IMR-90 (cell line): ENCODE data around the gene LRRC61. TPM values are rescaled to one million over a fixed set of nuclear protein-coding genes. Genes with fewer than 3 reads are reported as not detected.

Experiments used
- ATAC-seq: fragments of 200-7000 bp; cut with Tn5 transposase; 2 replicates; pipeline ENCODE4 v1.9.1; 2020; ENCODE audit warnings: low read depth, mild to moderate bottlenecking, moderate library complexity
- BruUV-seq: library from RNA; stranded (reverse); fragments of 400-500 nt; replicated peaks from 2 replicates; lab custom pipeline; 2021; lab: Mats Ljungman, UMichigan
- CTCF ChIA-PET: fragments of 300-600 bp; formaldehyde crosslinking; extraction: SDS; loops from one replicate; lab custom pipeline; 2021; ENCODE audit warnings: antibody characterized with exemption; lab: Yijun Ruan, JAX
- POLR2A ChIA-PET: fragments of 300-600 bp; sonication (Branson Sonifier 250); formaldehyde crosslinking; loops from one replicate; lab custom pipeline; 2022; ENCODE audit warnings: antibody characterized with exemption; ENCODE audit not compliant: unreplicated experiment; lab: Charles Lee
- DNase-seq: peaks from one replicate; pipeline ENCODE4 v3.0.0; 2013
- H2AFZ ChIP-seq: replicated peaks from 2 replicates; pipeline ENCODE3; 2013; ENCODE audit warnings: low read length, mild to moderate bottlenecking; ENCODE audit not compliant: poor library complexity
- H2AK5ac ChIP-seq: 2 replicates; pipeline ENCODE4 v1.6.1; 2013; ENCODE audit warnings: low read depth, low read length, inconsistent platforms
- H2AK9ac ChIP-seq: replicated peaks from 2 replicates; pipeline ENCODE3; 2013; ENCODE audit warnings: mild to moderate bottlenecking, low read depth, low read length, moderate library complexity; ENCODE audit not compliant: poor library complexity
- H2BK120ac ChIP-seq: 2 replicates; pipeline ENCODE4 v1.6.1; 2013; ENCODE audit warnings: low read depth, low read length, inconsistent platforms
- H2BK15ac ChIP-seq: 3 replicates; pipeline ENCODE4 v1.6.1; 2013; ENCODE audit warnings: low read depth, low read length, inconsistent platforms
- H2BK20ac ChIP-seq: 2 replicates; pipeline ENCODE4 v1.6.1; 2013; ENCODE audit warnings: low read depth, mild to moderate bottlenecking, inconsistent platforms, low read length, moderate library complexity
- H2BK5ac ChIP-seq: 2 replicates; pipeline ENCODE4 v1.6.1; 2013; ENCODE audit warnings: mild to moderate bottlenecking, low read depth, low read length, inconsistent platforms; ENCODE audit not compliant: poor library complexity, severe bottlenecking
- H3K14ac ChIP-seq: replicated peaks from 2 replicates; pipeline ENCODE4 v1.6.1; 2013; ENCODE audit warnings: low read depth, low read length, inconsistent platforms
- H3K18ac ChIP-seq: 2 replicates; pipeline ENCODE4 v1.6.1; 2013; ENCODE audit warnings: low read depth, low read length, control low read depth
- H3K23ac ChIP-seq: 2 replicates; pipeline ENCODE4 v1.6.1; 2013; ENCODE audit warnings: low read depth, low read length, inconsistent platforms
- H3K27ac ChIP-seq: 2 replicates; pipeline ENCODE4 v1.5.1; 2013; ENCODE audit warnings: mild to moderate bottlenecking, control low read depth, low read length; ENCODE audit not compliant: insufficient read depth
- H3K27me3 ChIP-seq: 2 replicates; pipeline ENCODE4 v1.6.1; 2013; ENCODE audit warnings: low read length; ENCODE audit not compliant: control insufficient read depth, insufficient read depth
- H3K36me3 ChIP-seq: 2 replicates; pipeline ENCODE4 v1.6.1; 2013; ENCODE audit warnings: low read length, mixed read lengths; ENCODE audit not compliant: control insufficient read depth, insufficient read depth
- H3K4ac ChIP-seq: 2 replicates; pipeline ENCODE4 v1.6.1; 2013; ENCODE audit warnings: low read depth, low read length, inconsistent platforms
- H3K4me1 ChIP-seq: 2 replicates; pipeline ENCODE4 v1.6.1; 2013; ENCODE audit warnings: low read length, mixed read lengths; ENCODE audit not compliant: control insufficient read depth, insufficient read depth
- H3K4me2 ChIP-seq: 2 replicates; pipeline ENCODE4 v1.6.1; 2013; ENCODE audit warnings: low read depth, mild to moderate bottlenecking, control low read depth, low read length, moderate library complexity
- H3K4me3 ChIP-seq: 2 replicates; pipeline ENCODE4 v1.5.1; 2013; ENCODE audit warnings: low read depth, mild to moderate bottlenecking, control low read depth, low read length, moderate library complexity; ENCODE audit not compliant: insufficient read depth
- H3K56ac ChIP-seq: 2 replicates; pipeline ENCODE4 v1.6.1; 2013; ENCODE audit warnings: low read length, inconsistent platforms; ENCODE audit not compliant: insufficient read depth; ENCODE audit errors: extremely low read depth
- H3K79me1 ChIP-seq, 2 experiments: 2 replicates each; pipeline ENCODE4 v1.6.1; 2013; ENCODE audit warnings: low read length in 2 of 2, inconsistent platforms in 1 of 2, low read depth in 1 of 2
- H3K9ac ChIP-seq: 2 replicates; pipeline ENCODE4 v1.6.1; 2013; ENCODE audit warnings: low read depth, low read length, control low read depth
- H3K9me1 ChIP-seq: 2 replicates; pipeline ENCODE4 v1.6.1; 2013; ENCODE audit warnings: low read length, inconsistent platforms; ENCODE audit not compliant: insufficient read depth
- H3K9me3 ChIP-seq: 2 replicates; pipeline ENCODE4 v1.6.1; 2013; ENCODE audit warnings: low read length; ENCODE audit not compliant: control insufficient read depth, insufficient read depth
- H4K20me1 ChIP-seq: 2 replicates; pipeline ENCODE4 v1.6.1; 2013; ENCODE audit warnings: low read length, inconsistent platforms; ENCODE audit not compliant: insufficient read depth
- H4K5ac ChIP-seq: 2 replicates; pipeline ENCODE4 v1.6.1; 2013; ENCODE audit warnings: mild to moderate bottlenecking, low read depth, low read length, control low read depth
- H4K8ac ChIP-seq, 2 experiments: 2 replicates each; pipeline ENCODE4 v1.6.1; 2013; ENCODE audit warnings: low read depth in 2 of 2, low read length in 2 of 2, control low read depth in 1 of 2, inconsistent platforms in 1 of 2
- H4K91ac ChIP-seq: 2 replicates; pipeline ENCODE4 v1.6.1; 2013; ENCODE audit warnings: low read depth, low read length, inconsistent platforms; ENCODE audit not compliant: insufficient read depth
- BHLHE40 ChIP-seq: fragments of 150-350 bp; IDR thresholded peaks from 2 replicates; pipeline ENCODE4 v1.6.1; 2016; ENCODE audit warnings: mild to moderate bottlenecking, low read depth, low read length
- CEBPB ChIP-seq: IDR thresholded peaks from 2 replicates; pipeline ENCODE4 v1.6.1; 2012; ENCODE audit warnings: low read depth, low read length, improper control_type of control experiment
- CHD1 ChIP-seq: IDR thresholded peaks from 2 replicates; pipeline ENCODE4 v1.6.1; 2012; ENCODE audit warnings: low read depth, low read length, improper control_type of control experiment
- CTCF ChIP-seq: conservative IDR thresholded peaks from 2 replicates; pipeline ENCODE4 v1.5.1; 2012; ENCODE audit warnings: mild to moderate bottlenecking, low read depth, low read length, improper control_type of control experiment
- FOS ChIP-seq: fragments of 150-350 bp; IDR thresholded peaks from 2 replicates; pipeline ENCODE4 v1.6.1; 2016; ENCODE audit warnings: low read depth, low read length
- MAFK ChIP-seq: IDR thresholded peaks from 2 replicates; pipeline ENCODE4 v1.6.1; 2012; ENCODE audit warnings: low read depth, low read length, improper control_type of control experiment
- MAZ ChIP-seq: IDR thresholded peaks from 2 replicates; pipeline ENCODE4 v1.6.1; 2012; ENCODE audit warnings: low read depth, mild to moderate bottlenecking, low read length, improper control_type of control experiment, moderate library complexity, borderline replicate concordance
- NFE2L2 ChIP-seq: fragments of 150-350 bp; IDR thresholded peaks from 2 replicates; pipeline ENCODE4 v1.6.1; 2016; ENCODE audit warnings: low read depth, mild to moderate bottlenecking, low read length
- POLR2A ChIP-seq: IDR thresholded peaks from 2 replicates; pipeline ENCODE4 v1.6.1; 2012; ENCODE audit warnings: mild to moderate bottlenecking, low read depth, low read length
- RAD21 ChIP-seq: IDR thresholded peaks from 2 replicates; pipeline ENCODE4 v1.6.1; 2012; ENCODE audit warnings: low read length, improper control_type of control experiment
- RCOR1 ChIP-seq: IDR thresholded peaks from 2 replicates; pipeline ENCODE4 v1.6.1; 2012; ENCODE audit warnings: mild to moderate bottlenecking, low read length, improper control_type of control experiment; ENCODE audit not compliant: insufficient replicate concordance
- RFX5 ChIP-seq: IDR thresholded peaks from 2 replicates; pipeline ENCODE4 v1.8.0; 2012; ENCODE audit warnings: low read depth, mild to moderate bottlenecking, low read length, moderate library complexity
- SMC3 ChIP-seq: fragments of 150-350 bp; IDR thresholded peaks from 2 replicates; pipeline ENCODE4 v1.6.1; 2016; ENCODE audit warnings: low read depth, mild to moderate bottlenecking, antibody characterized with exemption, low read length, moderate library complexity
- USF2 ChIP-seq: fragments of 150-350 bp; IDR thresholded peaks from 2 replicates; pipeline ENCODE4 v1.6.1; 2017; ENCODE audit warnings: mild to moderate bottlenecking, antibody characterized with exemption, low read length, low read depth
- WGBS, 2 experiments: methylation state at CpG; one replicate each; pipeline versions ENCODE4 v1.1.5 to v1.1.7; 2013; ENCODE audit warnings: missing lambda C conversion rate in 2 of 2; ENCODE audit not compliant: insufficient read length in 1 of 2; ENCODE audit errors: extremely low coverage in 2 of 2; 5-methylcytosine and 5-hydroxymethylcytosine counted together
- dilution Hi-C: fragments of 300-500 bp; cut with HindIII; formaldehyde crosslinking; loops from one replicate; pipeline ENCODE4 v1.14.3; 2018; ENCODE audit warnings: low sequenced_read_pairs; ENCODE audit not compliant: unreplicated experiment
- in situ Hi-C: fragments of 300-500 bp; cut with MboI; formaldehyde crosslinking; loops from 3 replicates; pipeline ENCODE4 v1.14.3; 2019; ENCODE audit warnings: low sequenced_read_pairs, inconsistent platforms, mixed read lengths
- intact Hi-C: fragments of 100-400 bp; cut with micrococcal nuclease; formaldehyde crosslinking; loops from 2 replicates; pipeline ENCODE4 v1.10.0; 2022
- polyA plus RNA-seq, 3 experiments: library from polyadenylated mRNA; depleted of rRNA; stranded (reverse); fragments of >200 nt; gene quantifications; 2 replicates each; pipeline ENCODE4 v1.2.3, GENCODE V29; 2012; ENCODE audit warnings: low replicate concordance in 1 of 3
- total RNA-seq: library from RNA; depleted of rRNA; stranded (reverse); fragments of >200 nt; gene quantifications from 2 replicates; pipeline ENCODE4 v1.2.3, GENCODE V29; 2012

LRRC61 gene
- total and polyA plus RNA-seq, 2 of the 4 experiments (the other 2 are of a cell fraction): 0.07 TPM; not detected in 1

- in situ Hi-C loops: no loop called here
- ATAC-seq (no peak), DNase-seq (no peak)
- H3K27ac ChIP-seq: no peak overlapping the region
- H3K4me1 ChIP-seq: peaks cover 9% of the 10 kb centered on the region
- 92% methylated on average over 6 of the region's 22 CpGs; no CpG with 5 or more reads in 1 of the 2 experiments for WGBS, 2 experiments
- BruUV-seq: no TSS peak
- H3K36me3 ChIP-seq: peaks cover 2% of the 10 kb centered on the region; the same call in 1 of the 2 replicates
- no peak overlapping the region for H3K56ac ChIP-seq
- H3K23ac ChIP-seq: no peak overlapping the region
- H3K4me2 ChIP-seq: no peak overlapping the region
- H3K9me1 ChIP-seq: peaks cover 14% of the 10 kb centered on the region; the same call in 1 of the 2 replicates
- POLR2A ChIA-PET: no interaction called here
- no peak for TF ChIP-seq FOS
- no peak for TF ChIP-seq MAZ
- TF ChIP-seq RAD21: no peak
- TF ChIP-seq RFX5: no peak
- TF ChIP-seq CTCF: no peak
- no peak for TF ChIP-seq CHD1
- TF ChIP-seq CEBPB: no peak
- no peak for TF ChIP-seq SMC3
- TF ChIP-seq MAFK: no peak
- no peak for TF ChIP-seq USF2
- no peak for TF ChIP-seq NFE2L2
- TF ChIP-seq POLR2A: no peak
- TF ChIP-seq BHLHE40: no peak
- no peak for TF ChIP-seq RCOR1
- no peak overlapping the region for H4K8ac ChIP-seq
- CTCF ChIA-PET: no interaction called here
- no peak overlapping the region for H4K5ac ChIP-seq
- H3K27me3 ChIP-seq: no peaks in the 10 kb centered on the region
- intact Hi-C loops: no loop called here
- H3K18ac ChIP-seq: no peak overlapping the region
- H3K79me1 ChIP-seq: peaks cover 21 to 54% of the 10 kb centered on the region in 2 experiments
- no peak overlapping the region for H2BK20ac ChIP-seq
- H3K14ac ChIP-seq: no peak overlapping the region
- H2BK5ac ChIP-seq: no peak overlapping the region
- dilution Hi-C loops: no loop called here
- no peak overlapping the region for H4K91ac ChIP-seq
- no peaks in the 10 kb centered on the region for H3K9me3 ChIP-seq
- no peak overlapping the region for H2AK5ac ChIP-seq
- H4K20me1 ChIP-seq: peaks cover 7% of the 10 kb centered on the region; the same call in 1 of the 2 replicates
- H2AK9ac ChIP-seq: no peak overlapping the region
- no peak overlapping the region for H2BK120ac ChIP-seq
- H3K9ac ChIP-seq: no peak overlapping the region
- H3K4ac ChIP-seq: no peak overlapping the region
- no peak overlapping the region for H2AFZ ChIP-seq
- H3K4me3 ChIP-seq: no peak overlapping the region
- H2BK15ac ChIP-seq: no peak overlapping the region
These were observed 60.7 kb downstream of the LRRC61 start for GRCh38 chr7:150383710-150384397.
